Measurements from ENCODE around the gene ARF5. TPM values are rescaled to one million over a fixed set of nuclear protein-coding genes. Genes with fewer than 3 reads are reported as not detected.
A peak's percentile ranks its signal among the peaks of the same experiment; 100 is the strongest.
"Not testable (repeated sequence)": the region's sequence is repeated elsewhere in the genome, so short reads cannot be mapped to it uniquely, and the experiment has no call there.

Gene ARF5
- 122 TPM for polyA plus RNA-seq (ENCODE audit: insufficient read length)

DNA sequence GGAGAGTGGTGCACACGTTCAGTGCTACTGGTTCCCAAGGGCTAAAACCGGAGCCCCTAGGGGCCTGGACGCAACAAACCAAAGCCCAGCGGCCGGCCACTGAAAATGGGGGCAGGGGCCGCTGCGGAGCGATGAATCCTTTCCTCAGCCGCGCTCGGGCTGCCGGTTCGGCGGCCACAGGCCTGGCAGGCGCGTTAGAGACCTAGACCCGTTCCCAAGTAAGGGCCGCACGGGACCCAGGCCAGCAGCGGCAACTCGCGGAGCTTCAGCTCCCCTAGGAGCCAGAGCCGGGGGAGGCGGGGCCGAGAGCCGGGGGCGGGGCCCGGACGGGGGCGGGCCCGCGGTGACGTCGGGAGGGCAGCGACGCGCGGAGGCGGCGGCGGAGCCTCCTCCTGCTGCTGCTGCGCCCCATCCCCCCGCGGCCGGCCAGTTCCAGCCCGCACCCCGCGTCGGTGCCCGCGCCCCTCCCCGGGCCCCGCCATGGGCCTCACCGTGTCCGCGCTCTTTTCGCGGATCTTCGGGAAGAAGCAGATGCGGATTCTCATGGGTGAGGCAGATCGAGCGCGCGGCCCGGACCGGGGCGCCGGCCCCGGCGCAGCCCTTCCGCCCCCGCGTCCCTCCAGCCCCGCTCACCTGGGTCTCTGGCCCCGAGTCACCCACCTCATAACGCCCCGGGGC is at the start of gene ARF5:
TSS of gene ARF5 (plus strand) at position 393 of the 678 bp plus-strand sequence. CDS start at position 481, 88 bp downstream.
- peak; percentile 49 for DNase-seq (ENCODE audit: low read depth)

DNA sequence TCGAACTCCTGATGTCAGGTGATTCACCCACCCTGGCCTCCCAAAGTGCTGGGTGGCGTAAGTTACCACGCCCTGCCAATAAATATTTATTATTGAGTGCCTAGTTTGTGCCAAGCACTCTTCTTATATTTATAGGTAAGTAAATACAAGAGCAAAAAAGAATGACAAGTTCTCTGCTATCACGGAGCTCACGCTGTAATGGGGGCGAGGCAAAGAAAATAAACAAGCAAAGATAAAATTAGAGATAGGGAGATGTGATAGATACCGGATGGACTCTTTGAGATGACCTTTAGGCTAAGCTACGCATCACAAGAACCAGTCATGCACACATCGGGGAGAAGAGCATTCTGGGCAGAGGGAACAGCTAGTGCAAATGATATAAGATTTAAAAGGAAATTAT is 49.1 kb upstream of the ARF5 start:
- DNase-seq (ENCODE audit: low read depth): no peak

GRCh38 chr7:127540461-127540860 is 47.8 kb upstream of the ARF5 start:
- not testable (repeated sequence) for DNase-seq (ENCODE audit: low read depth)

DNA sequence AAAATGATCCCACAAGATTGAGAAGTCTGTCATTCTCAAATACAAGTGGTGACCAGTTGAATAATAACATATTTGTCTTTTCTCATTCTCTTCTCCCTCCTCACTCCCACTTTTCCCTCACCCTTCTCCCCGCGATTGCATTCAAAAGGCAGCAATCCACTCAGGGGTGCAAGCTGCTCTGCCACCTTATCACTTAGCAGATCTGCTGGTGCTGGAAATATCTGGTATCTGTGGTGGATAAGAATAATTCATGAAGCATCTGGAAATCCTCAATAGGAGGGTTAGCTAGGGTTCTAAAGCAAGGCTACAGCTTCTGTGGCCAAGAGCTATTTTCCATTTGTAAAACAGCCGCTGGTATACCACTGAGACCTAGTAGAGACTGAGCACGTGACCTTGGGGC is 46.7 kb upstream of the ARF5 start:
- no peak for DNase-seq (ENCODE audit: low read depth)

GRCh38 chr7:127546313-127546712 is 41.9 kb upstream of the ARF5 start:
- no peak for DNase-seq (ENCODE audit: low read depth)

DNA sequence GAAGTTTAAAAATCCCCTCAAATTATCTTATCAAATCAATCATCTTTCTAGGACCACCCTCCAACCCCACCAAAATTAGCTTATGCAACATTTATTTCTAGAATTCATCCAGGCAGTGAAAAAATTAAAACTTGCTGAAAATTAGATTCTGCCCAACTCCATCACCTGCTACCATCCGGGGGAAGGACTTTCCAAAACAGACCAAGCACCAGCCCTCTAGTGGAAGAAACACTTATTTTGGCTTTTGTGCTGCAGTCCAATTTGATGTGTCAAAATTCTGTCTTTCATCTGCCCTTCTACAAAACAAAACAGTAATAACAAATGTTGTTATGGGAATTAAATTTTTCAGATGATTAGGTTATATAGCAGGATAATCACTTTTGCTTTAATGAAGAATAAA is 38.0 kb upstream of the ARF5 start:
- no peak for DNase-seq (ENCODE audit: low read depth)

GRCh38 chr7:127551941-127552340 is 36.3 kb upstream of the ARF5 start:
- DNase-seq (ENCODE audit: low read depth): no peak

DNA sequence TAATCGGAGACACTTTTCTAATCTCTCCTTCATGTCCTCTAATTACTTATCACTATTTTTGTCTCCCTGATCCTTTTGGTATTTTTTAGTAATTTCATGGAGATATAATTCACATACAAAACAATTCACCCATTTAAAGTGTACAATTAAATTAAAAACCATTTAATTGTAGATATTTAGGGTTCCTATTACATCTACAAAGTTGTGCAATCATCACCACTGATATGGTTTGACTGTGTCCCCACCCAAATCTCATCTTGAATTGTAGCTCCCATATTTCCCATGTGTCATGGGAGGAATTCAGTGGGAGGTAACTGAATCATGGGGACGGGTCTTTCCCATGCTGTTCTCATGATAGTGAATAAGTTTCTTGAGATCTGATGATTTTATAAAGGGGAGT is 31.8 kb upstream of the ARF5 start:
- no peak for DNase-seq (ENCODE audit: low read depth)

DNA sequence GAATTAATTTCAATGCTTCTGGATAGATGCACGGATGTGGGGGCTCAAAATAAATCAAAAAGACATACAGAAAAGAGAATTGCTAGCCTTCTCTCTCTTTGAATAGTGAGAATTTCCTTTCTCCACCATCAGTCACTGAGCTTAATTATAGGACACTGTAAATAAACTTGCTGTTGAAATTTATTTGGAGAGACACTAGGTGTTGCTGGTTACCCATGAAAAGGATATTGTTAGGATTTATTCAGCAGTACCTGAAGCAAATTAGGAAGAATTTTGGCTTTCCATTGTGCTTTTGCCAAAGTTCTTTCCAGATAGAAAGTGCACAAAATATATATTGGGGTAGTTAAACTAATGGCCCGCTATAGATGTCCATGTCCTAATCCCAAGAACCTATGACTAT is 30.4 kb upstream of the ARF5 start:
- no peak for DNase-seq (ENCODE audit: low read depth)

- no peak for DNase-seq (ENCODE audit: low read depth)
Measured at GRCh38 chr7:127566242-127566641, 22.0 kb upstream of the ARF5 start.

DNA sequence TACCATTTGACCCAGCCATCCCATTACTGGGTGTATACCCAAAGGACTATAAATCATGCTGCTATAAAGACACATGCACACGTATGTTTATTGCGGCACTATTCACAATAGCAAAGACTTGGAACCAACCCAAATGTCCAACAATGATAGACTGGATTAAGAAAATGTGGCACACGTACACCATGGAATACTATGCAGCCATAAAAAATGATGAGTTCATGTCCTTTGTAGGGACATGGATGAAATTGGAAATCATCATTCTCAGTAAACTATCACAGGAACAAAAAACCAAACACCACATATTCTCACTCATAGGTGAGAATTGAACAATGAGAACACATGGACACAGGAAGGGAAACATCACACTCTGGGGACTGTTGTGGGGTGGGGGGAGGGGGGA is 20.2 kb upstream of the ARF5 start:
- not testable (repeated sequence) for DNase-seq (ENCODE audit: low read depth)

DNA sequence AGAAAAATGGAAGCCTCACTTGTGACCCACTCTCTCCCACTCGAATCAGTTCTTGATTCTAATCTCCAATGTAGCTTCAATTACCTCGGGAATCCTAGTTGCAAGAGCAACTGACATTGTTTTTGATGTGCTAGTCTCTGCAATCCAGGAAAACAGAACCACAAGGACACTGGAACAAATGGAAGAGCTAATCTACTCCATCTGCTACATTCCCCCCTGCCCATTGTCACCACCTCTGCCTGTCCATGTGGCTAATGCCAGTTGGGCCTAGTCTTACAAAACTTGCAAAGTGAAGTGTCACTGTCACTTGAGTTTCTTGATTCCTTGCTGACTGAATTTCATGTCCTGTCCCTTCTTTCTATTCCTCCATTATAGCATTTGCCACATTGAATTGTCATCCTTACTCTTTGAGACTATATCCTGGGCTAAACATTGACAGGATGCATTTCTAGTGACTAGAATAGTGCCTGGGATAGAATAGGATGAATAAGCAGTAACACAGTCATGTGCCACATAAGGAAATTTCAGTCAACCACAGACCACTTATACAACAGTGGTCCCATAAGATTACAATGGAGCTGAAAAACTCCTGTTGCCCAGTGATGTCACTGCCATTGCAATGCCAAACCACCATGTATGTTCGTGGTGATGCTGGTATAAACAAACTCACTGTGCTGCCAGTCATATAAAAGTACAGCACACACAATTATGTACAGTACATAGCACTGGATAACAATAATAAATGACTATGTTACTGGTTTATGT is 16.3 kb upstream of the ARF5 start:
- no peak for DNase-seq (ENCODE audit: low read depth)

GRCh38 chr7:127578036-127578684 is 10.1 kb upstream of the ARF5 start:
- DNase-seq (ENCODE audit: low read depth): no peak

DNA sequence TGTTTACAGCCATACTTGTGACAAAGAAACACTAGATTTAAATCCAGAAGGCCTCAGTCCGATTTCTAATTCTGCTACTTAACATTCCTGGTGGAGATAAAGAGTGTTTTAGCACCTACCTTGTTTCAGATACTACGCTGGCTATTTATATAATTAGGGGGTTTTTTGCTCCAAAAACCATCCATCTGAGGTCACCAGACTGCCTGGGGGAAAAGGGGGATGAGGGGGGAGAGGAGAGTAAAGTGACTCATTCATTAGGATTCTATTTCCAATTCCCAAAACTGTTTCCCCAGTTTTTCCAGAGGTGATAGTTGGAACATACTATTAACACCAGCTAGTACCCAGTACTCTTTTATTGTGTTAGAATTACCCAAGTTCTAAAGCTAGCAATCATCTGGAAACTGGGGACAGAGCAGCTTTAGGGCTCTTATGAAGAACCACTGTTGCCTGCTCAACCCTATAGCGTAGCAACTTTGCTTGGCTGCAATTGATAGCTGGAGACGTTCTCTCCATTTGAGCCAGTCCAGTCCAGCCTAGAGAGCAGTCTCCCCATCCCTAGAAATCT is 9.4 kb upstream of the ARF5 start:
- no peak for DNase-seq (ENCODE audit: low read depth)

DNA sequence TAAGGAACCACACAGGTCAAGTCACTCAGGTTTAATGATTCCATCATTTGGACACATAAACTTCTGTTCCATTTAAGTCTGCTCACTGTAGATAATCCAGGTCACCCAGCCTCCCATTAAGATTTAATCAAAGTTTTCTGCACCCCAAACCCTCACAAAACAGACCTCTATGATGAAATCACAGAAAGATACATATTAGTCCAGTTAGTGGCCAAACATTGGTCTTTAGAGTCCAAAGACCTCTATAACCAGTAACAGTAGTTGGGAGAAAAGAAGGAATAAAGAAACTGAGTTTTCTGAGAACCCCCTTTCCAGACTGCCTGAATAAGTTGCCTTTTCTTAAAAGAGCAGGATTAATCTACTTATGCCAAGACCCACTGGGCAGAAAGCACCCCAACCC is 7.6 kb upstream of the ARF5 start:
- no peak for DNase-seq (ENCODE audit: low read depth)

DNA sequence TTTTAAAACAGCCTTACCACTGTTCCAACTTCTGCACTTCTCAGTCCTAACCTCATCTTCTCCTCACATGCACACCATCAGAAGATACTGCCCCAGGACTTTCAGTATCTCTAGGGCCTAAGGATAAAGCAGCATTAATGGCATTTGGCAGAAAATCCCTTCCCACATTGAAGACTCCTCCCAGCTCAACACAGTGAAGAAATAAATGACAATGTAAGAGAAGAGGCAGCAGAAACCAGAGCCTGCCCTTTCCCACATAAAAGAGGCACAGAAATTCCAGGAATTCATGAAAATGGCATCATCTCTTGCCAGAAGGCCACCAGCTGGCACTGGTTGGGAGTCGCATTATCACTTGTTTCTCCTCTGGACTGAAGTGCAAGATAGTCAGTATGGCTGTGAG is 6.5 kb upstream of the ARF5 start:
- no peak for DNase-seq (ENCODE audit: low read depth)

GRCh38 chr7:127582361-127582760 is 5.8 kb upstream of the ARF5 start:
- DNase-seq (ENCODE audit: low read depth): no peak

- DNase-seq (ENCODE audit: low read depth): no peak
Measured at GRCh38 chr7:127584648-127585043, 3.6 kb upstream of the ARF5 start.

DNA sequence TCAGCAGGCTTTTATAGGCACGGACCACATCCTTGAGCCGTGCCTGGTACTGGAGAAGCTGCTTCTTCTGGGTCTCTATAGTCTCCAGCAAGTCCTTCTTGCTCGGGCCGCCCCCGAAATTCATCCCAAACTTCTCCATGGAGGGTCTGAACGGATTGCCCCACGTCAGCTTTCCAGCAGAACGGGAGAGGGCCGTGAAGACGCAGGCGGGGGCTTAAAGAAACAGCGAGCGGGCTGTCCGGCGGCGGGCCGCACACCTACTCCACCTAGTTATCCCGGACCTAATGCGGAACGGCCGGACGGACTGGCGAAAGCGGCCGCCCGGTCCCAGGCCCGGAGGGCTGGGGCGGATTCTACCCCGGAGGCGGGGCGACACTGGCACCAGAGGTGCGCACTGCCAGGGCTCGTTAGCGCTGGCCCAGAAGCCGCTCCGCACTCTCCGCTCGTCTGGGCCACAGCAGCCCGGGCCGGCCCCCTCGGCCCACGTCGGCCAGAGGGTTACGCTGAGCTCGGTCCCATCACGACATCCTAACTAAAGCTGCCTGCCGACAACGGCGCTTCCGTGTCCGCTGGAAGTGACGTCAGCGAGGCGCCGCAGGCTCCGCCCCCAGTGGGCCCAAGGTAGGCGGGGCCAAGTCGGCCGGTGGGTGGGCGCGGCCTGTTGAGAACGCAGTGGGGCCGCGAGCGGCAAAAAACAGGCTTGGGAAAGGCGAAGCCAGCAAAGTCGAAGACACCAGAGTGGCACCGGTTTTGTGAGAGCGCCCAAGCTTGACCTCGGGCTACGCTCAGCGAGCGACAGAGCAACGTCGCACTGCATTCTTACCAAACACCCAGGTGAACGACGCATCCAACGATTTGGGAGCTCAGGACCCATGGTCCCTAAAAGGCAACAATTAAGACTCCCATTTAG is 2.9 kb upstream of the ARF5 start, which contains the start of gene GCC1:
TSS of gene GCC1 (minus strand) at position 553 of the 910 bp plus-strand sequence. CDS start at position 139, 414 bp downstream.
- peak; percentile 65 for DNase-seq (ENCODE audit: low read depth)

GRCh38 chr7:127586346-127586745 is 1.9 kb upstream of the ARF5 start:
- no peak for DNase-seq (ENCODE audit: low read depth)

GRCh38 chr7:127587663-127588018 is 570 bp upstream of the ARF5 start:
- no peak for DNase-seq (ENCODE audit: low read depth)

Measured in forelimb muscle (tissue), 1 donor.